ENCODE measurements around the gene SPDYE6.

DNA sequence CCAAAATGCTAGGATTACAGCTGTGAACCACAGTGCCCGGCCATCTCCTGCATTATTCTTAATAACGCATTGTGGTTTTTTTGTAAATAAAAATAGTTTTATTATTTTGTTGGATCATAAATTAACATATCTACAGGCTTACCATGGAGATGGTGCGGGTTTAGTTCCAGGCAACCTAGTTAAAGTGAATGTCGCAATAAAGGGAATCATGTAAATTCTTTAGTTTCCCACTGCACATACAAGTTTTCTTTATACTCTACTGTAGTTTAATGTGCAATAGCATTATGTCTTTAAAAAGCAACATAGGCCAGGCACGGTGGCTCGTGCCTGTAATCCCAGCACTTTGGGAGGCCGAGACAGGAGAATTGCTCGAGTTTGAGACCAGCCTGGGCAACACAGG lies 42.3 kb upstream of the SPDYE6 start:
- TF ChIP-seq EGR1 (IDR thresholded peaks at IDR 0.05; ENCODE audit: borderline replicate concordance in 1 of 2, low read depth in 2 of 2, low read length in 2 of 2): no peak
- TF ChIP-seq, protein P1, sequence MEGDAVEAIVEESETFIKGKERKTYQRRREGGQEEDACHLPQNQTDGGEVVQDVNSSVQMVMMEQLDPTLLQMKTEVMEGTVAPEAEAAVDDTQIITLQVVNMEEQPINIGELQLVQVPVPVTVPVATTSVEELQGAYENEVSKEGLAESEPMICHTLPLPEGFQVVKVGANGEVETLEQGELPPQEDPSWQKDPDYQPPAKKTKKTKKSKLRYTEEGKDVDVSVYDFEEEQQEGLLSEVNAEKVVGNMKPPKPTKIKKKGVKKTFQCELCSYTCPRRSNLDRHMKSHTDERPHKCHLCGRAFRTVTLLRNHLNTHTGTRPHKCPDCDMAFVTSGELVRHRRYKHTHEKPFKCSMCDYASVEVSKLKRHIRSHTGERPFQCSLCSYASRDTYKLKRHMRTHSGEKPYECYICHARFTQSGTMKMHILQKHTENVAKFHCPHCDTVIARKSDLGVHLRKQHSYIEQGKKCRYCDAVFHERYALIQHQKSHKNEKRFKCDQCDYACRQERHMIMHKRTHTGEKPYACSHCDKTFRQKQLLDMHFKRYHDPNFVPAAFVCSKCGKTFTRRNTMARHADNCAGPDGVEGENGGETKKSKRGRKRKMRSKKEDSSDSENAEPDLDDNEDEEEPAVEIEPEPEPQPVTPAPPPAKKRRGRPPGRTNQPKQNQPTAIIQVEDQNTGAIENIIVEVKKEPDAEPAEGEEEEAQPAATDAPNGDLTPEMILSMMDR (IDR thresholded peaks at IDR 0.05 in 2 of 3, conservative IDR thresholded peaks at IDR 0.05 in 1 of 3; ENCODE audit: control insufficient read depth in 2 of 3, extremely low read depth in 1 of 3, insufficient read depth in 1 of 3, low read depth in 3 of 3, low read length in 3 of 3): no peak
- no peak for TF ChIP-seq POLR2AphosphoS5 (IDR thresholded peaks at IDR 0.05; ENCODE audit: low read length)

Measured in GM12878 (cell line).